H1 (cell line): ENCODE measurements around the gene CYP4B1. TPM values are rescaled to one million over a fixed set of nuclear protein-coding genes. Genes with fewer than 3 reads are reported as not detected.

ENCODE experiments used
- CTCF ChIA-PET: fragments of 300-600 bp; sonication (Branson Sonifier 250); formaldehyde crosslinking; loops from one replicate; lab custom pipeline; 2021; ENCODE audit not compliant: partially characterized antibody; lab: Charles Lee
- POLR2A ChIA-PET: fragments of 300-600 bp; sonication (Branson Sonifier 250); formaldehyde crosslinking; loops from one replicate; lab custom pipeline; 2021; ENCODE audit warnings: inconsistent platforms; ENCODE audit not compliant: partially characterized antibody; lab: Charles Lee
- DNase-seq, 2 experiments: peaks; one replicate each; pipeline versions ENCODE4 v3.0.0 to v3.0.0-alpha.2; 2010 to 2022; ENCODE audit warnings: low spot score in 2 of 2, low read depth in 1 of 2, mixed read lengths in 1 of 2
- FAIRE-seq: peaks from 2 replicates; lab custom pipeline; 2011; peaks lifted over from hg19 to GRCh38; lab: Jason Lieb, UNC
- H2AFZ ChIP-seq: 2 replicates; pipeline ENCODE4 v1.8.1; 2012; ENCODE audit warnings: low read length, inconsistent platforms
- H2AK5ac ChIP-seq: 2 replicates; pipeline ENCODE4 v1.6.1; 2013; ENCODE audit warnings: low read depth, low read length
- H2BK120ac ChIP-seq: replicated peaks from 2 replicates; pipeline ENCODE3; 2013; ENCODE audit warnings: low read depth, low read length, inconsistent platforms
- H2BK12ac ChIP-seq: 2 replicates; pipeline ENCODE4 v1.6.1; 2013; ENCODE audit warnings: low read depth, low read length
- H2BK15ac ChIP-seq: 2 replicates; pipeline ENCODE4 v1.6.1; 2013; ENCODE audit warnings: low read length
- H2BK20ac ChIP-seq: 2 replicates; pipeline ENCODE4 v1.6.1; 2013; ENCODE audit warnings: low read length
- H2BK5ac ChIP-seq: 2 replicates; pipeline ENCODE4 v1.6.1; 2013; ENCODE audit warnings: low read depth, low read length
- H3K14ac ChIP-seq: 2 replicates; pipeline ENCODE4 v1.6.1; 2013; ENCODE audit warnings: inconsistent platforms; ENCODE audit not compliant: insufficient read length
- H3K18ac ChIP-seq: 2 replicates; pipeline ENCODE4 v1.6.1; 2013; ENCODE audit warnings: low read length; ENCODE audit errors: extremely low read depth
- H3K23ac ChIP-seq: 2 replicates; pipeline ENCODE4 v1.6.1; 2013; ENCODE audit warnings: inconsistent platforms; ENCODE audit not compliant: insufficient read length
- H3K23me2 ChIP-seq: 2 replicates; pipeline ENCODE4 v1.6.1; 2013; ENCODE audit warnings: low read depth, low read length
- H3K27ac ChIP-seq: 2 replicates; pipeline ENCODE4 v1.6.1; 2011; ENCODE audit warnings: low read depth, low read length, inconsistent platforms
- H3K27me3 ChIP-seq, 4 experiments: replicated peaks in 1 of 4; 1 replicate in 1 of 4; 2 replicates in 3 of 4; pipeline versions ENCODE4 v1.6.1 to v1.8.1; 2011 to 2013; ENCODE audit warnings: low read length in 3 of 4, mild to moderate bottlenecking in 3 of 4, inconsistent platforms in 2 of 4, mixed read lengths in 2 of 4, moderate library complexity in 1 of 4; ENCODE audit not compliant: control insufficient read depth in 3 of 4, insufficient read depth in 3 of 4; ENCODE audit errors: extremely low read depth in 1 of 4
- H3K36me3 ChIP-seq, 4 experiments: 2 replicates each; pipeline versions ENCODE4 v1.6.1 to v1.8.1; 2011 to 2013; ENCODE audit warnings: mild to moderate bottlenecking in 4 of 4, low read length in 3 of 4, moderate library complexity in 2 of 4, control low read depth in 1 of 4, inconsistent platforms in 1 of 4; ENCODE audit not compliant: insufficient read depth in 4 of 4, control insufficient read depth in 2 of 4
- H3K4ac ChIP-seq: replicated peaks from 2 replicates; pipeline ENCODE3; 2013; ENCODE audit warnings: low read length, low read depth, mixed read lengths, inconsistent platforms; ENCODE audit not compliant: insufficient read length
- H3K4me1 ChIP-seq, 4 experiments: replicated peaks in 1 of 4; 1 replicate in 1 of 4; 2 replicates in 3 of 4; pipeline versions ENCODE4 v1.6.1 to v1.8.1; 2011 to 2013; ENCODE audit warnings: low read length in 3 of 4, inconsistent platforms in 2 of 4, mixed read lengths in 1 of 4; ENCODE audit not compliant: insufficient read depth in 4 of 4, control insufficient read depth in 3 of 4
- H3K4me2 ChIP-seq, 2 experiments: 2 replicates each; pipeline versions ENCODE4 v1.6.1 to v1.8.1; 2011 to 2013; ENCODE audit warnings: low read depth in 2 of 2, low read length in 2 of 2, control low read depth in 1 of 2, inconsistent platforms in 1 of 2, mild to moderate bottlenecking in 1 of 2; ENCODE audit not compliant: insufficient read depth in 1 of 2
- H3K4me3 ChIP-seq, 4 experiments: fragments of 200-600, 300-600 bp in 1 of 4; sonication (generic), shearing (Covaris generic), sonication (Bioruptor Twin) in 1 of 4; 2 replicates each; pipeline versions ENCODE4 v1.5.1 to v1.8.1; 2011 to 2016; ENCODE audit warnings: low read length in 4 of 4, low read depth in 3 of 4, control low read depth in 2 of 4, inconsistent platforms in 2 of 4, mild to moderate bottlenecking in 2 of 4, mixed read lengths in 1 of 4, moderate library complexity in 1 of 4; ENCODE audit not compliant: insufficient read depth in 2 of 4; ENCODE audit errors: extremely low read depth in 1 of 4
- H3K56ac ChIP-seq: replicated peaks from 2 replicates; pipeline ENCODE3; 2013; ENCODE audit warnings: low read depth, mild to moderate bottlenecking, mixed read lengths, low read length, inconsistent platforms; ENCODE audit not compliant: insufficient read length
- H3K79me1 ChIP-seq: 2 replicates; pipeline ENCODE4 v1.6.1; 2013; ENCODE audit warnings: low read depth, low read length, control low read depth
- H3K79me2 ChIP-seq, 2 experiments: 2 replicates each; pipeline versions ENCODE4 v1.6.1 to v1.8.1; 2012 to 2013; ENCODE audit warnings: low read length in 2 of 2, mild to moderate bottlenecking in 2 of 2, inconsistent platforms in 1 of 2; ENCODE audit not compliant: insufficient read depth in 2 of 2, control insufficient read depth in 1 of 2
- H3K9ac ChIP-seq, 4 experiments: replicated peaks in 1 of 4; 1 replicate in 1 of 4; 2 replicates in 3 of 4; pipeline versions ENCODE4 v1.6.1 to v1.8.1; 2011 to 2013; ENCODE audit warnings: low read depth in 3 of 4, low read length in 3 of 4, control low read depth in 2 of 4, mild to moderate bottlenecking in 2 of 4, moderate library complexity in 2 of 4, inconsistent platforms in 1 of 4; ENCODE audit errors: extremely low read depth in 1 of 4
- H3K9me3 ChIP-seq, 2 experiments: 2 replicates each; pipeline versions ENCODE4 v1.6.1 to v1.8.1; 2012 to 2013; ENCODE audit warnings: mild to moderate bottlenecking in 2 of 2, moderate library complexity in 2 of 2, control low read depth in 1 of 2, inconsistent platforms in 1 of 2, low read depth in 1 of 2, low read length in 1 of 2, mixed read lengths in 1 of 2; ENCODE audit not compliant: insufficient read depth in 2 of 2
- H4K20me1 ChIP-seq, 2 experiments: replicated peaks in 1 of 2; 2 replicates each; pipeline versions ENCODE3 to v1.8.1; 2011 to 2013; ENCODE audit warnings: inconsistent platforms in 2 of 2, low read length in 2 of 2, mild to moderate bottlenecking in 1 of 2; ENCODE audit not compliant: insufficient read depth in 2 of 2, control insufficient read depth in 1 of 2
- H4K5ac ChIP-seq: 2 replicates; pipeline ENCODE4 v1.6.1; 2013; ENCODE audit warnings: low read length, low read depth, mixed read lengths, inconsistent platforms; ENCODE audit not compliant: insufficient read length
- H4K8ac ChIP-seq: 2 replicates; pipeline ENCODE4 v1.8.0; 2013; ENCODE audit warnings: mild to moderate bottlenecking, moderate library complexity, low read length, inconsistent platforms; ENCODE audit not compliant: insufficient read depth; ENCODE audit errors: extremely low read depth
- H4K91ac ChIP-seq: replicated peaks from 2 replicates; pipeline ENCODE3; 2013; ENCODE audit warnings: low read length, mixed read lengths, inconsistent platforms; ENCODE audit not compliant: insufficient read length
- CBX5 ChIP-seq: fragments of 300-800, 300-1000 bp; sonication (generic); IDR thresholded peaks from 2 replicates; pipeline ENCODE4 v1.7.1; 2016; ENCODE audit warnings: antibody characterized with exemption, low read length, low read depth
- KDM5A ChIP-seq: fragments of 200-600 bp; IDR thresholded peaks from 2 replicates; pipeline ENCODE4 v1.7.1; 2012; ENCODE audit warnings: mild to moderate bottlenecking, low read length, inconsistent platforms, mixed read lengths
- WGBS, 2 experiments: shearing (Covaris generic) in 1 of 2; methylation state at CpG; one replicate each; pipeline versions ENCODE4 v1.1.6 to v1.1.7; 2013 to 2015; ENCODE audit warnings: low lambda C conversion rate in 2 of 2, mixed read lengths in 2 of 2, inconsistent platforms in 1 of 2, low coverage in 1 of 2, missing lambda C conversion rate in 1 of 2; ENCODE audit not compliant: insufficient replicate concordance in 2 of 2, insufficient coverage in 1 of 2, insufficient read length in 1 of 2; ENCODE audit errors: extremely low coverage in 1 of 2, missing lambda C conversion rate in 1 of 2; 5-methylcytosine and 5-hydroxymethylcytosine counted together
- polyA plus RNA-seq, 7 experiments: library from polyadenylated mRNA; depleted of rRNA in 3 of 7; stranded (reverse) in 5 of 7; unstranded in 2 of 7; fragments of >200 nt in 5 of 7; fragments of 200-250 nt in 2 of 7; gene quantifications; 1 replicate in 5 of 7; 2 replicates in 1 of 7; 4 replicates in 1 of 7; pipeline versions ENCODE4 v1.2.1 to v1.2.3, GENCODE V29; 2011 to 2013; ENCODE audit warnings: missing spikeins in 2 of 7, mixed read lengths in 2 of 7
- total RNA-seq: library from RNA; stranded (reverse); fragmentation: NEBNext Ultra II Directional; extraction: Animal tissue kit (Norgen Biotek cat#: 25700); gene quantifications from 2 replicates; pipeline ENCODE4 v1.2.1, GENCODE V29; 2021

The CYP4B1 gene
- total and polyA plus RNA-seq, 2 of the 8 experiments (the other 6 are each of a cell fraction or from before 2014, with no cell fraction given), result 0.23 TPM; not detected in 1

- no peak for FAIRE-seq
- no peak overlapping the region for H3K9ac ChIP-seq
- TF ChIP-seq KDM5A, result no peak
- TF ChIP-seq CBX5, result no peak
- no peak overlapping the region for H4K5ac ChIP-seq
- 98% methylated on average over 6 of the region's 6 CpGs; no CpG with 5 or more reads in 1 of the 2 experiments for WGBS, 2 experiments
- H2BK12ac ChIP-seq, result no peak overlapping the region
- H4K91ac ChIP-seq, result no peak overlapping the region
- no peak overlapping the region for H2BK5ac ChIP-seq
- no peak overlapping the region for H2AK5ac ChIP-seq
- no peaks in the 10 kb centered on the region for H3K9me3 ChIP-seq
- no peak for DNase-seq
- H3K23me2 ChIP-seq, result no peaks in the 10 kb centered on the region; the same call in 1 of the 2 replicates
- no peaks in the 10 kb centered on the region for H3K79me2 ChIP-seq
- H3K56ac ChIP-seq, result no peak overlapping the region
- no peak overlapping the region for H3K27ac ChIP-seq
- no peak overlapping the region for H2BK20ac ChIP-seq
- H3K79me1 ChIP-seq, result no peaks in the 10 kb centered on the region
- H3K4me1 ChIP-seq, result no peaks in the 10 kb centered on the region
- H2BK120ac ChIP-seq, result no peak overlapping the region
- H4K20me1 ChIP-seq, result no peaks in the 10 kb centered on the region
- H3K27me3 ChIP-seq, result no peaks in the 10 kb centered on the region
- no peak overlapping the region for H3K18ac ChIP-seq
- H4K8ac ChIP-seq, result no peak overlapping the region
- no peak overlapping the region for H3K23ac ChIP-seq
- no peak overlapping the region for H3K14ac ChIP-seq
- no peaks in the 10 kb centered on the region for H3K36me3 ChIP-seq
- no peak overlapping the region for H3K4me2 ChIP-seq
- CTCF ChIA-PET, result no interaction called here
- H2AFZ ChIP-seq, result no peak overlapping the region
- no peak overlapping the region for H3K4ac ChIP-seq
- H3K4me3 ChIP-seq, result no peak overlapping the region
- POLR2A ChIA-PET, result no interaction called here
- H2BK15ac ChIP-seq, result no peak overlapping the region
Observed at GRCh38 chr1:46815133-46815532, 16.3 kb downstream of the CYP4B1 start.
